ENCODE results near the gene LYZL6. TPM values are rescaled to one million over a fixed set of nuclear protein-coding genes. Genes with fewer than 3 reads are reported as not detected.
A peak's percentile ranks its signal among the peaks of the same experiment; 100 is the strongest.

Gene LYZL6
- total and polyA plus RNA-seq, 10 of the 15 experiments (the other 5 are each of a cell fraction or from before 2014, with no cell fraction given), result not detected

- Histone ChIP-seq H3K9me3 (replicated peaks; ENCODE audit: control insufficient read depth, insufficient read depth, low read length) (no peaks in the 10 kb centered on the region; the same call in 2 of the 3 replicates), H3K4me2 (ENCODE audit: control insufficient read depth, insufficient read depth) (no peak overlapping the region), H3K79me2 (ENCODE audit: control insufficient read depth, insufficient read depth, low read length) (no peaks in the 10 kb centered on the region), H3K4me1 (ENCODE audit: control insufficient read depth, insufficient read depth, low read length) (peaks cover 37% of the 10 kb centered on the region), H4K20me1 (ENCODE audit: control insufficient read depth, insufficient read depth) (no peaks in the 10 kb centered on the region), H3K9ac (ENCODE audit: control insufficient read depth, insufficient read depth, low read length) (no peak overlapping the region), H3K27me3 (replicated peaks in 1 of 2; ENCODE audit: control insufficient read depth in 2 of 2, insufficient read depth in 2 of 2, low read length in 1 of 2) (no peaks in the 10 kb centered on the region), H3K36me3 (ENCODE audit: control insufficient read depth in 2 of 2, insufficient read depth in 2 of 2, low read length in 1 of 2) (no peaks in the 10 kb centered on the region), H3K4me3 (no peak overlapping the region), H3K27ac (ENCODE audit: control insufficient read depth, insufficient read depth) (no peak overlapping the region), H2AFZ (ENCODE audit: control insufficient read depth, low read depth, low read length) (no peak overlapping the region)
- intact Hi-C loops (cut with micrococcal nuclease; ENCODE audit: unreplicated experiment), result no loop called here
- POLR2A ChIA-PET, result interaction anchor here (1.0 to 1.3 kb wide), 2 partner anchors 13 to 18 kb away, joined by 4 to 10 read pairs; partner anchors contain the start of gene CCL5
- ATAC-seq (no peak), FAIRE-seq (no peak), DNase-seq (ENCODE audit: low read depth, low spot score) (no peak)
- RAD21 ChIA-PET (ENCODE audit: unreplicated experiment), result interaction anchor here (9.4 kb wide), 1 partner anchor 16 kb away, joined by 125 read pairs; the partner anchor contains the start of gene CCL5
- CTCF ChIA-PET, result interaction anchor here (1.2 kb wide), 1 partner anchor 9 kb away, joined by 4 read pairs; no protein-coding TSS in a partner anchor
- 83% methylated on average over 4 of the region's 4 CpGs for WGBS (ENCODE audit: insufficient coverage, insufficient replicate concordance, low lambda C conversion rate, missing lambda C conversion rate)
- TF ChIP-seq RUNX3 (IDR thresholded peaks at IDR 0.05; ENCODE audit: low read length), result 0 out of 2 replicates have a peak, but pooled peaks have one; percentile 19
- TF ChIP-seq NFYA (IDR thresholded peaks at IDR 0.05; ENCODE audit: borderline replicate concordance, low read depth, low read length), result no peak
- no TSS peak for BruUV-seq (replicated peaks)
- SMC1A ChIA-PET (ENCODE audit: uncharacterized antibody, unreplicated experiment), result interaction anchor here (4.4 to 11.3 kb wide), 2 partner anchors 16 to 37 kb away, joined by 20 to 155 read pairs; partner anchors contain the start of genes CCL5 and RDM1
- in situ Hi-C loops (cut with MboI), result no loop called here
Observed at GRCh38 chr17:35893751-35894150, 49.8 kb downstream of the LYZL6 start.

- BruUV-seq (replicated peaks), result no TSS peak
- ATAC-seq, result peak; percentile 75
- no peaks in the 10 kb centered on the region for H3K27me3 ChIP-seq (replicated peaks in 1 of 2; ENCODE audit: control insufficient read depth in 2 of 2, insufficient read depth in 2 of 2, low read length in 1 of 2)
- no peak overlapping the region for H3K9ac ChIP-seq (ENCODE audit: control insufficient read depth, insufficient read depth, low read length)
- no peaks in the 10 kb centered on the region; the same call in 2 of the 3 replicates for H3K9me3 ChIP-seq (replicated peaks; ENCODE audit: control insufficient read depth, insufficient read depth, low read length)
- intact Hi-C loops (cut with micrococcal nuclease; ENCODE audit: unreplicated experiment) (no loop called here), in situ Hi-C loops (cut with MboI) (no loop called here)
- peak overlapping the region; percentile 43; the same call in 1 of the 2 replicates for H2AFZ ChIP-seq (ENCODE audit: control insufficient read depth, low read depth, low read length)
- WGBS (ENCODE audit: insufficient coverage, insufficient replicate concordance, low lambda C conversion rate, missing lambda C conversion rate), result 2% methylated on average over 6 of the region's 6 CpGs
- FAIRE-seq, result no peak
- no peaks in the 10 kb centered on the region for H4K20me1 ChIP-seq (ENCODE audit: control insufficient read depth, insufficient read depth)
- peak overlapping the region; percentile 34 for H3K4me2 ChIP-seq (ENCODE audit: control insufficient read depth, insufficient read depth)
- ChIA-PET CTCF (interaction anchor here (0.7 to 1.5 kb wide), 9 partner anchors 9 to 77 kb away, joined by 3 to 6 read pairs (median 3); partner anchors contain the start of gene CCL5), SMC1A (ENCODE audit: uncharacterized antibody, unreplicated experiment) (interaction anchor here (0.8 to 11.3 kb wide), 9 partner anchors 8 to 84 kb away, joined by 3 to 155 read pairs (median 4); partner anchors contain the start of genes CCL5, RDM1 and TAF15), RAD21 (ENCODE audit: unreplicated experiment) (interaction anchor here (0.8 to 9.4 kb wide), 6 partner anchors 9 to 44 kb away, joined by 3 to 125 read pairs (median 3); partner anchors contain the start of genes CCL5 and RDM1), POLR2A (interaction anchor here (0.6 to 4.7 kb wide), 7 partner anchors 8 to 84 kb away, joined by 3 to 56 read pairs (median 4); partner anchors contain the start of gene CCL5)
- no peak for DNase-seq (ENCODE audit: low read depth, low spot score)
- peaks cover 37% of the 10 kb centered on the region for H3K4me1 ChIP-seq (ENCODE audit: control insufficient read depth, insufficient read depth, low read length)
- H3K4me3 ChIP-seq, result peak overlapping the region; percentile 20; the same call in 1 of the 2 replicates
- no peaks in the 10 kb centered on the region for H3K36me3 ChIP-seq (ENCODE audit: control insufficient read depth in 2 of 2, insufficient read depth in 2 of 2, low read length in 1 of 2)
- peak overlapping the region; percentile 64 for H3K27ac ChIP-seq (ENCODE audit: control insufficient read depth, insufficient read depth)
- no peaks in the 10 kb centered on the region for H3K79me2 ChIP-seq (ENCODE audit: control insufficient read depth, insufficient read depth, low read length)
- TF ChIP-seq NFIC (IDR thresholded peaks at IDR 0.05; ENCODE audit: low read depth, low read length), result peak; percentile 68
- TF ChIP-seq BCLAF1 (IDR thresholded peaks at IDR 0.05), result no peak
- TF ChIP-seq MEF2A (IDR thresholded peaks at IDR 0.05; ENCODE audit: insufficient read depth, low read depth, low read length), result no peak
- peak; percentile 20; the same call in 1 of the 2 replicates for TF ChIP-seq ZNF24 (IDR thresholded peaks at IDR 0.05)
- no peak for TF ChIP-seq ZNF384 (IDR thresholded peaks at IDR 0.05; ENCODE audit: borderline replicate concordance, low read depth, low read length)
- peak; percentile 40 for TF ChIP-seq JUNB (IDR thresholded peaks at IDR 0.05)
- TF ChIP-seq MEF2B (IDR thresholded peaks at IDR 0.05; ENCODE audit: partially characterized antibody, poor library complexity, severe bottlenecking), result peak; percentile 8
Observed at GRCh38 chr17:35892091-35893035, 51.1 kb downstream of the LYZL6 start.
